SK-N-SH treated with all-trans-retinoic acid at 6 μM for 48 hours (cell line): ENCODE results near the gene WDFY2.

Source experiments
- CREB5 ChIP-seq: fragments of 250-450 bp; sonication (Bioruptor Pico); IDR thresholded peaks from 2 replicates; pipeline ENCODE4 v1.5.1; 2020; ENCODE audit warnings: low read depth, mild to moderate bottlenecking, moderate library complexity
- ESRRG ChIP-seq: fragments of 250-450 bp; sonication (Bioruptor Pico); IDR thresholded peaks from 2 replicates; pipeline ENCODE4 v1.6.1; 2021; ENCODE audit warnings: mild to moderate bottlenecking
- PATZ1 ChIP-seq: fragments of 250-450 bp; sonication (Bioruptor Pico); IDR thresholded peaks from 2 replicates; pipeline ENCODE4 v1.8.0; 2020; ENCODE audit warnings: mild to moderate bottlenecking, moderate library complexity, borderline replicate concordance
- RARB ChIP-seq: fragments of 250-450 bp; sonication (Bioruptor Pico); IDR thresholded peaks from 2 replicates; pipeline ENCODE4 v1.8.0; 2021; ENCODE audit warnings: mild to moderate bottlenecking, moderate library complexity
- TOX ChIP-seq: fragments of 250-450 bp; sonication (Bioruptor Pico); IDR thresholded peaks from 2 replicates; pipeline ENCODE4 v1.8.0; 2021; ENCODE audit warnings: mild to moderate bottlenecking, moderate library complexity, borderline replicate concordance
- ZC3H10 ChIP-seq: fragments of 250-450 bp; sonication (Bioruptor Pico); IDR thresholded peaks from 2 replicates; pipeline ENCODE4 v1.5.1; 2021; ENCODE audit warnings: mild to moderate bottlenecking, moderate library complexity
- ZFP3 ChIP-seq: fragments of 250-450 bp; sonication (Bioruptor Pico); IDR thresholded peaks from 2 replicates; pipeline ENCODE4 v1.5.0; 2020; ENCODE audit warnings: mild to moderate bottlenecking, moderate library complexity
- ZFP30 ChIP-seq: fragments of 450-650 bp; formaldehyde crosslinking; IDR thresholded peaks from 2 replicates; pipeline ENCODE4 v1.5.0; 2022; ENCODE audit warnings: mild to moderate bottlenecking, moderate library complexity
- ZNF8 ChIP-seq: fragments of 450-650 bp; formaldehyde crosslinking; IDR thresholded peaks from 2 replicates; pipeline ENCODE4 v1.5.0; 2020; ENCODE audit warnings: mild to moderate bottlenecking, moderate library complexity
- TF ChIP-seq, protein P1 (sequence below): fragments of 250-450 bp; sonication (Bioruptor Pico); IDR thresholded peaks from 2 replicates; pipeline ENCODE4 v1.5.0; 2020; ENCODE audit warnings: mild to moderate bottlenecking, moderate library complexity
- TF ChIP-seq, protein P2 (sequence below): fragments of 250-450 bp; sonication (Bioruptor Pico); IDR thresholded peaks from 2 replicates; pipeline ENCODE4 v1.8.0; 2021; ENCODE audit warnings: low read depth, mild to moderate bottlenecking, moderate library complexity, borderline replicate concordance

- no peak for TF ChIP-seq PATZ1 (CRISPR knock-in tag)
- TF ChIP-seq RARB (CRISPR knock-in tag): no peak
- no peak for TF ChIP-seq ZNF8 (CRISPR knock-in tag)
- no peak for TF ChIP-seq ZC3H10
- TF ChIP-seq ZFP3 (CRISPR knock-in tag): no peak
- no peak for TF ChIP-seq ZFP30 (CRISPR knock-in tag)
- no peak for TF ChIP-seq TOX (CRISPR knock-in tag)
- TF ChIP-seq CREB5: no peak
- TF ChIP-seq, protein P1, sequence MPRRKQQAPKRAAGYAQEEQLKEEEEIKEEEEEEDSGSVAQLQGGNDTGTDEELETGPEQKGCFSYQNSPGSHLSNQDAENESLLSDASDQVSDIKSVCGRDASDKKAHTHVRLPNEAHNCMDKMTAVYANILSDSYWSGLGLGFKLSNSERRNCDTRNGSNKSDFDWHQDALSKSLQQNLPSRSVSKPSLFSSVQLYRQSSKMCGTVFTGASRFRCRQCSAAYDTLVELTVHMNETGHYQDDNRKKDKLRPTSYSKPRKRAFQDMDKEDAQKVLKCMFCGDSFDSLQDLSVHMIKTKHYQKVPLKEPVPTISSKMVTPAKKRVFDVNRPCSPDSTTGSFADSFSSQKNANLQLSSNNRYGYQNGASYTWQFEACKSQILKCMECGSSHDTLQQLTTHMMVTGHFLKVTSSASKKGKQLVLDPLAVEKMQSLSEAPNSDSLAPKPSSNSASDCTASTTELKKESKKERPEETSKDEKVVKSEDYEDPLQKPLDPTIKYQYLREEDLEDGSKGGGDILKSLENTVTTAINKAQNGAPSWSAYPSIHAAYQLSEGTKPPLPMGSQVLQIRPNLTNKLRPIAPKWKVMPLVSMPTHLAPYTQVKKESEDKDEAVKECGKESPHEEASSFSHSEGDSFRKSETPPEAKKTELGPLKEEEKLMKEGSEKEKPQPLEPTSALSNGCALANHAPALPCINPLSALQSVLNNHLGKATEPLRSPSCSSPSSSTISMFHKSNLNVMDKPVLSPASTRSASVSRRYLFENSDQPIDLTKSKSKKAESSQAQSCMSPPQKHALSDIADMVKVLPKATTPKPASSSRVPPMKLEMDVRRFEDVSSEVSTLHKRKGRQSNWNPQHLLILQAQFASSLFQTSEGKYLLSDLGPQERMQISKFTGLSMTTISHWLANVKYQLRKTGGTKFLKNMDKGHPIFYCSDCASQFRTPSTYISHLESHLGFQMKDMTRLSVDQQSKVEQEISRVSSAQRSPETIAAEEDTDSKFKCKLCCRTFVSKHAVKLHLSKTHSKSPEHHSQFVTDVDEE: no peak
- TF ChIP-seq, protein P2, sequence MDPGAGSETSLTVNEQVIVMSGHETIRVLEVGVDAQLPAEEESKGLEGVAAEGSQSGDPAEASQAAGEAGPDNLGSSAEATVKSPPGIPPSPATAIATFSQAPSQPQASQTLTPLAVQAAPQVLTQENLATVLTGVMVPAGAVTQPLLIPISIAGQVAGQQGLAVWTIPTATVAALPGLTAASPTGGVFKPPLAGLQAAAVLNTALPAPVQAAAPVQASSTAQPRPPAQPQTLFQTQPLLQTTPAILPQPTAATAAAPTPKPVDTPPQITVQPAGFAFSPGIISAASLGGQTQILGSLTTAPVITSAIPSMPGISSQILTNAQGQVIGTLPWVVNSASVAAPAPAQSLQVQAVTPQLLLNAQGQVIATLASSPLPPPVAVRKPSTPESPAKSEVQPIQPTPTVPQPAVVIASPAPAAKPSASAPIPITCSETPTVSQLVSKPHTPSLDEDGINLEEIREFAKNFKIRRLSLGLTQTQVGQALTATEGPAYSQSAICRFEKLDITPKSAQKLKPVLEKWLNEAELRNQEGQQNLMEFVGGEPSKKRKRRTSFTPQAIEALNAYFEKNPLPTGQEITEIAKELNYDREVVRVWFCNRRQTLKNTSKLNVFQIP (CRISPR knock-in tag): no peak
- no peak for TF ChIP-seq ESRRG (CRISPR knock-in tag)
Measured at GRCh38 chr13:51811920-51812451, 227.7 kb downstream of the WDFY2 start.
